ENCODE data around the gene ENTREP1. TPM values are rescaled to one million over a fixed set of nuclear protein-coding genes. Genes with fewer than 3 reads are reported as not detected.
"Not testable (repeated sequence)": the region's sequence is repeated elsewhere in the genome, so short reads cannot be mapped to it uniquely, and the experiment has no call there.

The ENTREP1 gene
- total RNA-seq, 1 experiment from 2014 or later, result 0.78 TPM

- peak; percentile 50 for DNase-seq (ENCODE audit: low spot score)
These were observed 45.4 kb downstream of the ENTREP1 start for GRCh38 chr9:69370430-69370829.

GRCh38 chr9:69371001-69371400 lies 46.0 kb downstream of the ENTREP1 start:
- no peak for DNase-seq (ENCODE audit: low spot score)

- DNase-seq (ENCODE audit: low spot score), result peak; percentile 90
These were observed 51.6 kb downstream of the ENTREP1 start for GRCh38 chr9:69376651-69377050.

GRCh38 chr9:69377291-69377690 lies 52.3 kb downstream of the ENTREP1 start:
- no peak for DNase-seq (ENCODE audit: low spot score)

- DNase-seq (ENCODE audit: low spot score), result no peak
These were observed 53.0 kb downstream of the ENTREP1 start for GRCh38 chr9:69377981-69378380.

- DNase-seq (ENCODE audit: low spot score), result peak; percentile 90
These were observed 54.4 kb downstream of the ENTREP1 start for GRCh38 chr9:69379270-69379982.

- no peak for DNase-seq (ENCODE audit: low spot score)
These were observed 55.3 kb downstream of the ENTREP1 start for GRCh38 chr9:69380301-69380700.

- DNase-seq (ENCODE audit: low spot score), result peak; percentile 46
These were observed 55.8 kb downstream of the ENTREP1 start for GRCh38 chr9:69380811-69381210.

GRCh38 chr9:69382135-69382534 lies 57.1 kb downstream of the ENTREP1 start:
- no peak for DNase-seq (ENCODE audit: low spot score)

- no peak for DNase-seq (ENCODE audit: low spot score)
These were observed 60.6 kb downstream of the ENTREP1 start for GRCh38 chr9:69385581-69386033.

GRCh38 chr9:69386651-69387050 lies 61.6 kb downstream of the ENTREP1 start:
- no peak for DNase-seq (ENCODE audit: low spot score)

- DNase-seq (ENCODE audit: low spot score), result no peak
These were observed 63.6 kb downstream of the ENTREP1 start for GRCh38 chr9:69388596-69388995.

GRCh38 chr9:69389437-69389995 lies 64.5 kb downstream of the ENTREP1 start:
- no peak for DNase-seq (ENCODE audit: low spot score)

- DNase-seq (ENCODE audit: low spot score), result no peak
These were observed 66.5 kb downstream of the ENTREP1 start for GRCh38 chr9:69391487-69391886.

GRCh38 chr9:69391946-69392345 lies 66.9 kb downstream of the ENTREP1 start:
- DNase-seq (ENCODE audit: low spot score), result no peak

- no peak for DNase-seq (ENCODE audit: low spot score)
These were observed 67.8 kb downstream of the ENTREP1 start for GRCh38 chr9:69392826-69393225.

GRCh38 chr9:69393425-69393824 lies 68.4 kb downstream of the ENTREP1 start:
- DNase-seq (ENCODE audit: low spot score), result no peak

GRCh38 chr9:69395718-69396117 lies 70.7 kb downstream of the ENTREP1 start:
- DNase-seq (ENCODE audit: low spot score), result no peak

GRCh38 chr9:69396759-69397158 lies 71.7 kb downstream of the ENTREP1 start:
- DNase-seq (ENCODE audit: low spot score), result no peak

GRCh38 chr9:69397384-69398214 lies 72.6 kb downstream of the ENTREP1 start:
- no peak for DNase-seq (ENCODE audit: low spot score)

- DNase-seq (ENCODE audit: low spot score), result no peak
These were observed 75.5 kb downstream of the ENTREP1 start for GRCh38 chr9:69400470-69400869.

- DNase-seq (ENCODE audit: low spot score), result not testable (repeated sequence)
These were observed 84.9 kb downstream of the ENTREP1 start for GRCh38 chr9:69409936-69410335.

GRCh38 chr9:69411246-69411645 lies 86.2 kb downstream of the ENTREP1 start:
- DNase-seq (ENCODE audit: low spot score), result no peak
